HG03442 (cell line): ENCODE results near the gene ALDH1L1.

Experiments
- ATAC-seq: cut with Tn5 transposase; IDR thresholded peaks from one replicate; pipeline ENCODE4 v1.9.1; 2021; ENCODE audit warnings: mild to moderate bottlenecking, moderate library complexity; ENCODE audit not compliant: unreplicated experiment

ALDH1L1 gene

GRCh38 chr3:126197343-126197742 is 17.0 kb upstream of the ALDH1L1 start:
- ATAC-seq = no peak

GRCh38 chr3:126194713-126195305 is 14.4 kb upstream of the ALDH1L1 start:
- ATAC-seq = no peak

GRCh38 chr3:126191246-126191645 is 10.9 kb upstream of the ALDH1L1 start:
- ATAC-seq = no peak

- no peak for ATAC-seq
Observed at GRCh38 chr3:126187920-126188319, 7.5 kb upstream of the ALDH1L1 start.

GRCh38 chr3:126186749-126187148 is 6.4 kb upstream of the ALDH1L1 start:
- ATAC-seq = no peak

GRCh38 chr3:126186271-126186670 is 5.9 kb upstream of the ALDH1L1 start:
- ATAC-seq = no peak

- ATAC-seq = no peak
Observed at GRCh38 chr3:126184465-126185000, 4.1 kb upstream of the ALDH1L1 start.

- ATAC-seq = no peak
Observed at GRCh38 chr3:126181398-126181725, 976 bp upstream of the ALDH1L1 start.

- ATAC-seq = no peak
Observed at GRCh38 chr3:126179825-126180476, 435 bp downstream of the ALDH1L1 start.

- no peak for ATAC-seq
Observed at GRCh38 chr3:126170073-126170777, 10.2 kb downstream of the ALDH1L1 start.

- ATAC-seq = no peak
Observed at GRCh38 chr3:126167566-126167965, 12.8 kb downstream of the ALDH1L1 start.

GRCh38 chr3:126166009-126166408 is 14.4 kb downstream of the ALDH1L1 start:
- ATAC-seq = no peak

- no peak for ATAC-seq
Observed at GRCh38 chr3:126161309-126161708, 19.1 kb downstream of the ALDH1L1 start.

GRCh38 chr3:126160243-126161210 is 19.9 kb downstream of the ALDH1L1 start:
- ATAC-seq = no peak

GRCh38 chr3:126159476-126159875 is 20.9 kb downstream of the ALDH1L1 start:
- ATAC-seq = no peak

- ATAC-seq = no peak
Observed at GRCh38 chr3:126158912-126159454, 21.4 kb downstream of the ALDH1L1 start.

- no peak for ATAC-seq
Observed at GRCh38 chr3:126158016-126158911, 22.1 kb downstream of the ALDH1L1 start.

- no peak for ATAC-seq
Observed at GRCh38 chr3:126157083-126157768, 23.2 kb downstream of the ALDH1L1 start.

GRCh38 chr3:126156468-126156867 is 23.9 kb downstream of the ALDH1L1 start:
- ATAC-seq = no peak
